K562 (cell line): ENCODE results near the gene SPEM1. TPM values are rescaled to one million over a fixed set of nuclear protein-coding genes. Genes with fewer than 3 reads are reported as not detected.

ENCODE experiments used
- ATAC-seq: fragments of 200-7000 bp; cut with Tn5 transposase; 3 replicates; pipeline ENCODE4 v1.9.1; 2020; ENCODE audit warnings: moderate library complexity
- BruUV-seq: library from RNA; stranded (reverse); fragments of 400-500 nt; replicated peaks from 2 replicates; lab custom pipeline; 2021; lab: Mats Ljungman, UMichigan
- CTCF ChIA-PET: fragments of 300-600 bp; formaldehyde crosslinking; extraction: SDS; loops from one replicate; lab custom pipeline; 2021; ENCODE audit warnings: low intra/inter-chr PET ratio; lab: Yijun Ruan, JAX
- POLR2A ChIA-PET: fragments of 300-600, 350-650 bp; sonication (Branson Sonifier 250); formaldehyde crosslinking; extraction: SDS; loops from one replicate; lab custom pipeline; 2021; ENCODE audit warnings: antibody characterized with exemption, inconsistent platforms; lab: Yijun Ruan, JAX
- DNase-seq, 4 experiments: peaks; one replicate each; pipeline versions ENCODE4 v3.0.0 to v3.0.0-alpha.2; 2011 to 2018; ENCODE audit warnings: low spot score in 3 of 4, mixed read lengths in 3 of 4; ENCODE audit errors: extremely low read depth in 1 of 4
- FAIRE-seq: peaks from 2 replicates; lab custom pipeline; 2011; peaks lifted over from hg19 to GRCh38; lab: Jason Lieb, UNC
- H2AFZ ChIP-seq: 2 replicates; pipeline ENCODE4 v1.6.0; 2011; ENCODE audit warnings: low read depth, low read length, control low read depth, inconsistent platforms
- H3K27ac ChIP-seq: fragments of 200-600 bp; 3 replicates; pipeline ENCODE4 v1.8.0; 2011; ENCODE audit warnings: low read depth, mild to moderate bottlenecking, control low read depth, inconsistent platforms, low read length, moderate library complexity, mixed read lengths; ENCODE audit errors: extremely low read depth
- H3K27me3 ChIP-seq, 2 experiments: fragments of 300-600 bp in 1 of 2; 2 replicates in 1 of 2; 3 replicates in 1 of 2; pipeline versions ENCODE4 v1.6.0 to v1.8.0; 2011; ENCODE audit warnings: inconsistent platforms in 2 of 2, low read length in 2 of 2, mild to moderate bottlenecking in 1 of 2, mixed read lengths in 1 of 2, moderate library complexity in 1 of 2; ENCODE audit not compliant: control insufficient read depth in 2 of 2, insufficient read depth in 2 of 2
- H3K36me3 ChIP-seq: fragments of 300-600 bp; 3 replicates; pipeline ENCODE4 v1.8.0; 2011; ENCODE audit warnings: mild to moderate bottlenecking, low read length, inconsistent platforms; ENCODE audit not compliant: control insufficient read depth, insufficient read depth
- H3K4me1 ChIP-seq, 2 experiments: fragments of 200-600 bp in 1 of 2; replicated peaks in 1 of 2; 2 replicates in 1 of 2; 3 replicates in 1 of 2; pipeline versions ENCODE4 v1.5.1 to v1.8.0; 2011; ENCODE audit warnings: inconsistent platforms in 2 of 2, low read length in 2 of 2, mild to moderate bottlenecking in 1 of 2, mixed read lengths in 1 of 2, moderate library complexity in 1 of 2; ENCODE audit not compliant: control insufficient read depth in 2 of 2, insufficient read depth in 2 of 2
- H3K4me2 ChIP-seq: 2 replicates; pipeline ENCODE4 v1.6.1; 2011; ENCODE audit warnings: low read length, control low read depth, inconsistent platforms, mixed read lengths; ENCODE audit not compliant: insufficient read depth
- H3K4me3 ChIP-seq: fragments of 200-600 bp; sonication (generic), shearing (Covaris generic); 2 replicates; pipeline ENCODE4 v1.5.1; 2016; ENCODE audit warnings: control low read depth, inconsistent platforms
- H3K79me2 ChIP-seq: fragments of 200-600 bp; 3 replicates; pipeline ENCODE4 v1.8.0; 2011; ENCODE audit warnings: low read length, inconsistent platforms; ENCODE audit not compliant: control insufficient read depth, insufficient read depth
- H3K9ac ChIP-seq, 2 experiments: 2 replicates each; pipeline versions ENCODE4 v1.6.0 to v1.6.1; 2011; ENCODE audit warnings: low read depth in 2 of 2, low read length in 2 of 2, control low read depth in 1 of 2, inconsistent platforms in 1 of 2, mild to moderate bottlenecking in 1 of 2, mixed read lengths in 1 of 2; ENCODE audit not compliant: insufficient read depth in 1 of 2
- H3K9me1 ChIP-seq: one replicate; pipeline ENCODE4 v1.6.0; 2011; ENCODE audit warnings: inconsistent platforms, mild to moderate bottlenecking, low read length, moderate library complexity; ENCODE audit not compliant: control insufficient read depth, insufficient read depth
- H3K9me3 ChIP-seq: replicated peaks from 2 replicates; pipeline ENCODE4 v1.5.1; 2011; ENCODE audit warnings: low read depth, low read length, inconsistent platforms; ENCODE audit not compliant: control insufficient read depth, insufficient read depth
- H4K20me1 ChIP-seq: replicated peaks from 2 replicates; pipeline ENCODE4 v1.6.1; 2011; ENCODE audit warnings: low read length, inconsistent platforms, mixed read lengths; ENCODE audit not compliant: control insufficient read depth, insufficient read depth
- DPF2 ChIP-seq: fragments of 450-650 bp; IDR thresholded peaks from 2 replicates; pipeline ENCODE4 v1.6.1; 2016
- HCFC1 ChIP-seq: IDR thresholded peaks from 2 replicates; pipeline ENCODE4 v1.6.1; 2012; ENCODE audit warnings: low read depth, low read length, improper control_type of control experiment
- NR1H2 ChIP-seq: sonication (generic); formaldehyde crosslinking; IDR thresholded peaks from 2 replicates; pipeline ENCODE4 v1.4.0; 2020; ENCODE audit warnings: mild to moderate bottlenecking, missing genetic modification reagents
- RAD51 ChIP-seq: fragments of 450-650 bp; IDR thresholded peaks from 2 replicates; pipeline ENCODE4 v1.7.1; 2016; ENCODE audit warnings: low read depth, mild to moderate bottlenecking, borderline replicate concordance
- XRCC5 ChIP-seq: fragments of 200-400 bp; formaldehyde crosslinking; IDR thresholded peaks from 2 replicates; pipeline ENCODE4 v1.6.1; 2017; ENCODE audit warnings: low read depth, mild to moderate bottlenecking, low read length
- ZNF75A ChIP-seq: fragments of 450-650 bp; formaldehyde crosslinking; IDR thresholded peaks from 2 replicates; pipeline ENCODE4 v1.4.0; 2020; ENCODE audit warnings: mild to moderate bottlenecking
- WGBS: fragments of 100-300 bp; shearing (Covaris generic); methylation state at CpG from one replicate; pipeline ENCODE4 v1.1.6; 2016; ENCODE audit warnings: low coverage, mixed read lengths; ENCODE audit not compliant: insufficient coverage; ENCODE audit errors: missing lambda C conversion rate; 5-methylcytosine and 5-hydroxymethylcytosine counted together
- in situ Hi-C: fragments of 300-500 bp; cut with MboI; formaldehyde crosslinking; loops from 4 replicates; pipeline ENCODE4 v1.15.0; 2018; ENCODE audit warnings: inconsistent platforms, mixed read lengths
- intact Hi-C: fragments of 100-400 bp; cut with micrococcal nuclease; formaldehyde crosslinking; loops from 2 replicates; pipeline ENCODE4 v1.14.2; 2022
- polyA plus RNA-seq, 8 experiments: library from polyadenylated mRNA; depleted of rRNA in 4 of 8; stranded (reverse) in 5 of 8; unstranded in 3 of 8; fragments of >200 nt; fragmentation: Nextera tagmentation in 2 of 8; fragmentation: Illumina TruSeq in 1 of 8; extraction: Ambion mirVana in 2 of 8; extraction: Trizol in 1 of 8; gene quantifications; 2 replicates each; pipeline versions ENCODE4 v1.2.1 to v1.2.3, GENCODE V29; 2011 to 2014; ENCODE audit warnings: inconsistent platforms in 1 of 8, missing spikeins in 1 of 8
- total RNA-seq, 7 experiments: library from RNA; depleted of rRNA in 6 of 7; stranded (reverse); fragments of >200 nt in 6 of 7; fragmentation: Illumina TruSeq in 2 of 7; extraction: Trizol in 2 of 7; gene quantifications; 2 replicates each; pipeline versions ENCODE4 v1.2.1 to v1.2.3, GENCODE V29; 2011 to 2021; ENCODE audit warnings: low replicate concordance in 1 of 7
- TF ChIP-seq, protein P1 (sequence below): fragments of 200-800 bp; sonication (Bioruptor generic); IDR thresholded peaks from 2 replicates; pipeline ENCODE4 v1.6.1; 2016; ENCODE audit warnings: missing genetic modification characterization, missing compliant biosample characterization
- TF ChIP-seq, protein P2 (sequence below): sonication (generic); formaldehyde crosslinking; IDR thresholded peaks from 2 replicates; pipeline ENCODE4 v1.8.0; 2023; ENCODE audit warnings: mild to moderate bottlenecking, missing genetic modification reagents
- TF ChIP-seq, protein P3 (sequence below), 2 experiments: IDR thresholded peaks; 2 replicates each; pipeline ENCODE4 v1.6.1; 2011; ENCODE audit warnings: borderline replicate concordance in 1 of 2, control low read depth in 1 of 2, low read depth in 1 of 2, low read length in 1 of 2, mild to moderate bottlenecking in 1 of 2, mixed read lengths in 1 of 2, moderate library complexity in 1 of 2; ENCODE audit not compliant: insufficient read depth in 1 of 2, insufficient read length in 1 of 2, poor library complexity in 1 of 2, severe bottlenecking in 1 of 2; ENCODE audit errors: extremely low read depth in 1 of 2
- TF ChIP-seq, protein P4 (sequence below): IDR thresholded peaks from 2 replicates; pipeline ENCODE4 v1.6.1; 2012; ENCODE audit warnings: low read depth, low read length, improper control_type of control experiment, borderline replicate concordance

The SPEM1 gene
- total and polyA plus RNA-seq, 9 of the 15 experiments (the other 6 are each of a cell fraction or from before 2014, with no cell fraction given) = not detected

DNA sequence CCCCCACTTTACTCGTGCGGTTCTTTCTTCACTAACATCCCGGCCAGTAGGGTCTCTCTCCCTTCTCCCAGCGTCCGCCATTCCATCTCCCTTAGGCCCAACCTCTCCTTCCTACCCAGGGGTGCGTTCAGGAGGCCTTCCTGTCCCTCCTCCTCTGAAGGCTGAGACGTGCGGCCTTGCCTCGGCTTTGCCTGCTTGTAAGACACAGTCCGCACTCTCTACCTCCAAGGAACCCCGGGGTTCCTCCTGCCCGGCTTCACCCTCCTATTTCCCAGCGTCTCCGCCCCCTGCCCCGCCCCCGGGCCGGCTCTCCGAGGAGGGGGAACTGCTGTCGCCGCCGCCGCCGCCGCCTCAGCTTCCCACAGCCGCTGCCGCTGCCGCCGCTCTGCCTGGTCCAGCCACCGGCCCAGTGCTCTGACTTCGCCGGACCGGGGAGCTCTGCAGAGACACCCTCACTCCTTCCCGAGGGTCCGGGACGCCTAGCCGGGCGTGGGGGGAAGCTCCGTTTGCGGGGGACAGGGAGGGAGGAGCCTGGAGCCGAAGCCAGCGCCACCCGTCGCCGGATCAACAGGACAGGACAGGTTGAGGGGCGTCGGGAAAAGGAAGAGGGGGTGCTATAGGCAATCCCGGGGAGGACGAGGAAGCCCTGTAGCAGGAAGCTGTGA is 18.0 kb downstream of the SPEM1 start:
- H3K9ac ChIP-seq = peak overlapping the region; percentile 68 to 92; a peak in 3 of 4 replicates
- H3K4me2 ChIP-seq = peak overlapping the region; percentile 76
- in situ Hi-C loops = no loop called here
- peak; percentile 53 to 74 (median 57) for DNase-seq
- intact Hi-C loops = loop anchor here (5.0 kb wide), 2 partner anchors 36 to 44 kb away; partner anchors contain the start of genes POLR2A, SLC35G6 and TMEM256
- no peaks in the 10 kb centered on the region for H3K36me3 ChIP-seq
- no TSS peak for BruUV-seq
- ChIA-PET CTCF (no interaction called here), POLR2A (interaction anchor here (1.0 to 4.2 kb wide), 3 partner anchors 16 to 85 kb away, joined by 3 to 21 read pairs (median 3); partner anchors contain the start of gene POLR2A)
- H2AFZ ChIP-seq = peak overlapping the region; percentile 89
- H3K4me3 ChIP-seq = peak overlapping the region; percentile 52
- WGBS = 20% methylated on average over 10 of the region's 48 CpGs
- H4K20me1 ChIP-seq = no peaks in the 10 kb centered on the region
- H3K9me1 ChIP-seq = peaks cover 3% of the 10 kb centered on the region
- no peaks in the 10 kb centered on the region for H3K27me3 ChIP-seq
- H3K9me3 ChIP-seq = no peaks in the 10 kb centered on the region
- FAIRE-seq = no peak
- peak overlapping the region; percentile 62; the same call in 1 of the 3 replicates for H3K27ac ChIP-seq
- peak; percentile 64 for ATAC-seq
- peaks cover 20 to 69% of the 10 kb centered on the region in 2 experiments; a peak in 4 of 5 replicates for H3K4me1 ChIP-seq
- H3K79me2 ChIP-seq = peaks cover 7% of the 10 kb centered on the region; the same call in 2 of the 3 replicates
- TF ChIP-seq, protein P1, sequence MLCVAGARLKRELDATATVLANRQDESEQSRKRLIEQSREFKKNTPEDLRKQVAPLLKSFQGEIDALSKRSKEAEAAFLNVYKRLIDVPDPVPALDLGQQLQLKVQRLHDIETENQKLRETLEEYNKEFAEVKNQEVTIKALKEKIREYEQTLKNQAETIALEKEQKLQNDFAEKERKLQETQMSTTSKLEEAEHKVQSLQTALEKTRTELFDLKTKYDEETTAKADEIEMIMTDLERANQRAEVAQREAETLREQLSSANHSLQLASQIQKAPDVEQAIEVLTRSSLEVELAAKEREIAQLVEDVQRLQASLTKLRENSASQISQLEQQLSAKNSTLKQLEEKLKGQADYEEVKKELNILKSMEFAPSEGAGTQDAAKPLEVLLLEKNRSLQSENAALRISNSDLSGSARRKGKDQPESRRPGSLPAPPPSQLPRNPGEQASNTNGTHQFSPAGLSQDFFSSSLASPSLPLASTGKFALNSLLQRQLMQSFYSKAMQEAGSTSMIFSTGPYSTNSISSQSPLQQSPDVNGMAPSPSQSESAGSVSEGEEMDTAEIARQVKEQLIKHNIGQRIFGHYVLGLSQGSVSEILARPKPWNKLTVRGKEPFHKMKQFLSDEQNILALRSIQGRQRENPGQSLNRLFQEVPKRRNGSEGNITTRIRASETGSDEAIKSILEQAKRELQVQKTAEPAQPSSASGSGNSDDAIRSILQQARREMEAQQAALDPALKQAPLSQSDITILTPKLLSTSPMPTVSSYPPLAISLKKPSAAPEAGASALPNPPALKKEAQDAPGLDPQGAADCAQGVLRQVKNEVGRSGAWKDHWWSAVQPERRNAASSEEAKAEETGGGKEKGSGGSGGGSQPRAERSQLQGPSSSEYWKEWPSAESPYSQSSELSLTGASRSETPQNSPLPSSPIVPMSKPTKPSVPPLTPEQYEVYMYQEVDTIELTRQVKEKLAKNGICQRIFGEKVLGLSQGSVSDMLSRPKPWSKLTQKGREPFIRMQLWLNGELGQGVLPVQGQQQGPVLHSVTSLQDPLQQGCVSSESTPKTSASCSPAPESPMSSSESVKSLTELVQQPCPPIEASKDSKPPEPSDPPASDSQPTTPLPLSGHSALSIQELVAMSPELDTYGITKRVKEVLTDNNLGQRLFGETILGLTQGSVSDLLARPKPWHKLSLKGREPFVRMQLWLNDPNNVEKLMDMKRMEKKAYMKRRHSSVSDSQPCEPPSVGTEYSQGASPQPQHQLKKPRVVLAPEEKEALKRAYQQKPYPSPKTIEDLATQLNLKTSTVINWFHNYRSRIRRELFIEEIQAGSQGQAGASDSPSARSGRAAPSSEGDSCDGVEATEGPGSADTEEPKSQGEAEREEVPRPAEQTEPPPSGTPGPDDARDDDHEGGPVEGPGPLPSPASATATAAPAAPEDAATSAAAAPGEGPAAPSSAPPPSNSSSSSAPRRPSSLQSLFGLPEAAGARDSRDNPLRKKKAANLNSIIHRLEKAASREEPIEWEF (CRISPR knock-in tag) = no peak
- TF ChIP-seq DPF2 (no peak), HCFC1 (no peak), NR1H2 (CRISPR knock-in tag) (no peak), RAD51 (no peak), XRCC5 (no peak), ZNF75A (CRISPR knock-in tag) (no peak)
- TF ChIP-seq, protein P2, sequence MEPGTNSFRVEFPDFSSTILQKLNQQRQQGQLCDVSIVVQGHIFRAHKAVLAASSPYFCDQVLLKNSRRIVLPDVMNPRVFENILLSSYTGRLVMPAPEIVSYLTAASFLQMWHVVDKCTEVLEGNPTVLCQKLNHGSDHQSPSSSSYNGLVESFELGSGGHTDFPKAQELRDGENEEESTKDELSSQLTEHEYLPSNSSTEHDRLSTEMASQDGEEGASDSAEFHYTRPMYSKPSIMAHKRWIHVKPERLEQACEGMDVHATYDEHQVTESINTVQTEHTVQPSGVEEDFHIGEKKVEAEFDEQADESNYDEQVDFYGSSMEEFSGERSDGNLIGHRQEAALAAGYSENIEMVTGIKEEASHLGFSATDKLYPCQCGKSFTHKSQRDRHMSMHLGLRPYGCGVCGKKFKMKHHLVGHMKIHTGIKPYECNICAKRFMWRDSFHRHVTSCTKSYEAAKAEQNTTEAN (CRISPR knock-in tag) = no peak
- TF ChIP-seq, protein P3, sequence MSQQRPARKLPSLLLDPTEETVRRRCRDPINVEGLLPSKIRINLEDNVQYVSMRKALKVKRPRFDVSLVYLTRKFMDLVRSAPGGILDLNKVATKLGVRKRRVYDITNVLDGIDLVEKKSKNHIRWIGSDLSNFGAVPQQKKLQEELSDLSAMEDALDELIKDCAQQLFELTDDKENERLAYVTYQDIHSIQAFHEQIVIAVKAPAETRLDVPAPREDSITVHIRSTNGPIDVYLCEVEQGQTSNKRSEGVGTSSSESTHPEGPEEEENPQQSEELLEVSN (IDR thresholded peaks at IDR 0.05; ENCODE audit: borderline replicate concordance in 1 of 2, extremely low read depth in 1 of 2, insufficient read depth in 1 of 2, insufficient read length in 1 of 2, low read depth in 1 of 2, low read length in 1 of 2, poor library complexity in 1 of 2, severe bottlenecking in 1 of 2) = peak in 1 of 2 experiments; percentile 38
- TF ChIP-seq, protein P4, sequence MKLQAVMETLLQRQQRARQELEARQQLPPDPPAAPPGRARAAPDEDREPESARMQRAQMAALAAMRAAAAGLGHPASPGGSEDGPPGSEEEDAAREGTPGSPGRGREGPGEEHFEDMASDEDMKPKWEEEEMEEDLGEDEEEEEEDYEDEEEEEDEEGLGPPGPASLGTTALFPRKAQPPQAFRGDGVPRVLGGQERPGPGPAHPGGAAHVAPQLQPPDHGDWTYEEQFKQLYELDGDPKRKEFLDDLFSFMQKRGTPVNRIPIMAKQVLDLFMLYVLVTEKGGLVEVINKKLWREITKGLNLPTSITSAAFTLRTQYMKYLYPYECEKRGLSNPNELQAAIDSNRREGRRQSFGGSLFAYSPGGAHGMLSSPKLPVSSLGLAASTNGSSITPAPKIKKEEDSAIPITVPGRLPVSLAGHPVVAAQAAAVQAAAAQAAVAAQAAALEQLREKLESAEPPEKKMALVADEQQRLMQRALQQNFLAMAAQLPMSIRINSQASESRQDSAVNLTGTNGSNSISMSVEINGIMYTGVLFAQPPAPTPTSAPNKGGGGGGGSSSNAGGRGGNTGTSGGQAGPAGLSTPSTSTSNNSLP = no peak
